PC-9 (cell line): Measurements from ENCODE around the gene RB1. TPM values are rescaled to one million over a fixed set of nuclear protein-coding genes. Genes with fewer than 3 reads are reported as not detected.

Experiments used
- Bru-seq: library from RNA; stranded (reverse); fragments of 400-500 nt; gene quantifications from one replicate; lab custom pipeline; 2021; lab: Mats Ljungman, UMichigan
- BruChase-seq, 2 experiments: library from RNA; stranded (reverse); fragments of 400-500 nt; gene quantifications; one replicate each; lab custom pipeline; 2021; lab: Mats Ljungman, UMichigan
- BruUV-seq: library from RNA; stranded (reverse); fragments of 400-500 nt; replicated peaks from 2 replicates; lab custom pipeline; 2021; lab: Mats Ljungman, UMichigan
- CTCF ChIA-PET: fragments of 300-600 bp; sonication (Branson Sonifier 250); formaldehyde crosslinking; loops from one replicate; lab custom pipeline; 2022; ENCODE audit warnings: antibody characterized with exemption; lab: Charles Lee
- POLR2A ChIA-PET: fragments of 300-600 bp; sonication (Branson Sonifier 250); formaldehyde crosslinking; loops from one replicate; lab custom pipeline; 2022; ENCODE audit warnings: antibody characterized with exemption; ENCODE audit not compliant: unreplicated experiment; lab: Charles Lee
- DNase-seq, 2 experiments: peaks; one replicate each; pipeline versions ENCODE4 v3.0.0 to v3.0.0-alpha.2; 2015 to 2022; ENCODE audit warnings: mixed read lengths in 1 of 2
- H2AFZ ChIP-seq: fragments of 200-600 bp; sonication (generic); 2 replicates; pipeline ENCODE4 v1.8.1; 2017; ENCODE audit warnings: antibody characterized with exemption
- H3F3A ChIP-seq: fragments of 200-600 bp; sonication (generic); 2 replicates; pipeline ENCODE4 v1.8.1; 2017; ENCODE audit warnings: antibody characterized with exemption, mild to moderate bottlenecking, low read depth; ENCODE audit not compliant: insufficient read depth
- H3K27ac ChIP-seq: fragments of 200-600 bp; sonication (generic); 2 replicates; pipeline ENCODE4 v1.6.1; 2016; ENCODE audit warnings: mixed run types
- H3K27me3 ChIP-seq: fragments of 200-600 bp; sonication (generic); 2 replicates; pipeline ENCODE4 v1.6.1; 2016; ENCODE audit warnings: low read depth, mixed run types; ENCODE audit not compliant: insufficient read depth
- H3K36me3 ChIP-seq: fragments of 200-600 bp; sonication (generic); 2 replicates; pipeline ENCODE4 v1.6.1; 2016; ENCODE audit warnings: low read depth, mixed run types
- H3K4me1 ChIP-seq: fragments of 200-600 bp; sonication (generic); replicated peaks from 2 replicates; pipeline ENCODE4 v1.6.1; 2016; ENCODE audit warnings: mixed run types; ENCODE audit not compliant: insufficient read depth
- H3K4me2 ChIP-seq: fragments of 200-600 bp; sonication (generic); 2 replicates; pipeline ENCODE4 v1.6.1; 2017; ENCODE audit warnings: mixed run types
- H3K4me3 ChIP-seq: fragments of 200-600 bp; sonication (generic); 2 replicates; pipeline ENCODE4 v1.6.1; 2016; ENCODE audit warnings: mixed run types
- H3K79me2 ChIP-seq: fragments of 200-600 bp; sonication (generic); 2 replicates; pipeline ENCODE4 v1.6.1; 2017; ENCODE audit warnings: low read depth, mixed run types
- H3K9me2 ChIP-seq: fragments of 200-600 bp; sonication (generic); 2 replicates; pipeline ENCODE4 v1.8.1; 2017; ENCODE audit warnings: mild to moderate bottlenecking; ENCODE audit not compliant: insufficient read depth
- H3K9me3 ChIP-seq: fragments of 200-600 bp; sonication (generic); 2 replicates; pipeline ENCODE4 v1.8.1; 2016; ENCODE audit warnings: low read depth; ENCODE audit not compliant: insufficient read depth
- H4K20me1 ChIP-seq: fragments of 200-600 bp; sonication (generic); 2 replicates; pipeline ENCODE4 v1.8.1; 2017; ENCODE audit not compliant: insufficient read depth
- EZH2 ChIP-seq: fragments of 200-600 bp; sonication (generic); IDR thresholded peaks from 2 replicates; pipeline ENCODE4 v1.8.0; 2017; ENCODE audit warnings: antibody characterized with exemption, low read depth
- intact Hi-C: fragments of 100-400 bp; cut with micrococcal nuclease; formaldehyde crosslinking; loops from one replicate; pipeline ENCODE4 v1.10.0; 2022; ENCODE audit not compliant: unreplicated experiment
- long read RNA-seq: library from polyadenylated mRNA; stranded (forward); transcript quantifications from one replicate; pipeline ENCODE4 v2.0.0, GENCODE V29; 2022
- total RNA-seq: library from RNA; stranded (reverse); gene quantifications from 2 replicates; pipeline ENCODE4 v1.2.3, GENCODE V29; 2021
- TF ChIP-seq, protein P1 (sequence below): fragments of 200-600 bp; sonication (generic); conservative IDR thresholded peaks from 2 replicates; pipeline ENCODE4 v1.6.1; 2017; ENCODE audit warnings: mixed run types, antibody characterized with exemption, mild to moderate bottlenecking, moderate library complexity

The RB1 gene
- total RNA-seq (19.8 and 23.7 TPM in 2 replicates), Bru-seq, nascent RNA (percentile 71 among the genes with signal in this experiment), BruChase-seq, experiment 1, labeled RNA remaining after a 2-hour chase (percentile 62 among the genes with signal in this experiment), BruChase-seq, experiment 2, labeled RNA remaining after a 6-hour chase (percentile 65 among the genes with signal in this experiment)
- long read RNA-seq, full-length matches to known transcripts: 11 of 17 reads
- long read RNA-seq, partial matches to known transcripts: 1 of 17 reads
- long read RNA-seq, other reads (novel, unspliced or antisense): 5 of 17 reads

DNA sequence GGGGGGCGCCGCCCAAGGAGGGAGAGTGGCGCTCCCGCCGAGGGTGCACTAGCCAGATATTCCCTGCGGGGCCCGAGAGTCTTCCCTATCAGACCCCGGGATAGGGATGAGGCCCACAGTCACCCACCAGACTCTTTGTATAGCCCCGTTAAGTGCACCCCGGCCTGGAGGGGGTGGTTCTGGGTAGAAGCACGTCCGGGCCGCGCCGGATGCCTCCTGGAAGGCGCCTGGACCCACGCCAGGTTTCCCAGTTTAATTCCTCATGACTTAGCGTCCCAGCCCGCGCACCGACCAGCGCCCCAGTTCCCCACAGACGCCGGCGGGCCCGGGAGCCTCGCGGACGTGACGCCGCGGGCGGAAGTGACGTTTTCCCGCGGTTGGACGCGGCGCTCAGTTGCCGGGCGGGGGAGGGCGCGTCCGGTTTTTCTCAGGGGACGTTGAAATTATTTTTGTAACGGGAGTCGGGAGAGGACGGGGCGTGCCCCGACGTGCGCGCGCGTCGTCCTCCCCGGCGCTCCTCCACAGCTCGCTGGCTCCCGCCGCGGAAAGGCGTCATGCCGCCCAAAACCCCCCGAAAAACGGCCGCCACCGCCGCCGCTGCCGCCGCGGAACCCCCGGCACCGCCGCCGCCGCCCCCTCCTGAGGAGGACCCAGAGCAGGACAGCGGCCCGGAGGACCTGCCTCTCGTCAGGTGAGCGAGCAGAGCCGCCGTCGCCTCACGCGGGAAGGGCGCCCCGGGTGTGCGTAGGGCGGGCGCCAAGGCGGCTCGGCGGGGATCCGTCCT is at the start of gene RB1:
RB1 (plus strand) TSS at position 393 of the 784 bp plus-strand sequence; CDS start at position 555, 162 bp downstream.
- H3F3A ChIP-seq: peaks cover 18% of the 10 kb centered on the region
- intact Hi-C loops: loop anchor here (2.0 to 5.0 kb wide), 3 partner anchors 66 to 209 kb away; partner anchors contain the start of gene MED4
- peaks cover 18% of the 10 kb centered on the region for H3K4me1 ChIP-seq
- no peaks in the 10 kb centered on the region for H3K9me2 ChIP-seq
- H3K4me3 ChIP-seq: peak within 1 kb of the TSS; percentile 97
- ChIA-PET POLR2A (no interaction called here), CTCF (no interaction called here)
- H3K36me3 ChIP-seq: no peaks in the 10 kb centered on the region
- peak within 1 kb of the TSS; percentile 93 for H3K27ac ChIP-seq
- peaks cover 30% of the 10 kb centered on the region for H3K79me2 ChIP-seq
- peak within 1 kb of the TSS; percentile 93 for H3K4me2 ChIP-seq
- H4K20me1 ChIP-seq: no peaks in the 10 kb centered on the region
- no peak for TF ChIP-seq EZH2
- TF ChIP-seq, protein P1, sequence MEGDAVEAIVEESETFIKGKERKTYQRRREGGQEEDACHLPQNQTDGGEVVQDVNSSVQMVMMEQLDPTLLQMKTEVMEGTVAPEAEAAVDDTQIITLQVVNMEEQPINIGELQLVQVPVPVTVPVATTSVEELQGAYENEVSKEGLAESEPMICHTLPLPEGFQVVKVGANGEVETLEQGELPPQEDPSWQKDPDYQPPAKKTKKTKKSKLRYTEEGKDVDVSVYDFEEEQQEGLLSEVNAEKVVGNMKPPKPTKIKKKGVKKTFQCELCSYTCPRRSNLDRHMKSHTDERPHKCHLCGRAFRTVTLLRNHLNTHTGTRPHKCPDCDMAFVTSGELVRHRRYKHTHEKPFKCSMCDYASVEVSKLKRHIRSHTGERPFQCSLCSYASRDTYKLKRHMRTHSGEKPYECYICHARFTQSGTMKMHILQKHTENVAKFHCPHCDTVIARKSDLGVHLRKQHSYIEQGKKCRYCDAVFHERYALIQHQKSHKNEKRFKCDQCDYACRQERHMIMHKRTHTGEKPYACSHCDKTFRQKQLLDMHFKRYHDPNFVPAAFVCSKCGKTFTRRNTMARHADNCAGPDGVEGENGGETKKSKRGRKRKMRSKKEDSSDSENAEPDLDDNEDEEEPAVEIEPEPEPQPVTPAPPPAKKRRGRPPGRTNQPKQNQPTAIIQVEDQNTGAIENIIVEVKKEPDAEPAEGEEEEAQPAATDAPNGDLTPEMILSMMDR: no peak
- DNase-seq: peak; percentile 72 to 87
- H3K9me3 ChIP-seq: no peaks in the 10 kb centered on the region
- H2AFZ ChIP-seq: peak within 1 kb of the TSS; percentile 100
- H3K27me3 ChIP-seq: no peaks in the 10 kb centered on the region
- TSS peak; percentile 85 for BruUV-seq

- Histone ChIP-seq H3K4me3 (no peak overlapping the region), H3K9me2 (no peaks in the 10 kb centered on the region), H3K27me3 (no peaks in the 10 kb centered on the region), H3K79me2 (no peaks in the 10 kb centered on the region; the same call in 1 of the 2 replicates), H2AFZ (no peak overlapping the region), H3K4me2 (no peak overlapping the region), H3K36me3 (peaks cover 4% of the 10 kb centered on the region; the same call in 1 of the 2 replicates), H3K9me3 (no peaks in the 10 kb centered on the region), H3F3A (no peaks in the 10 kb centered on the region), H3K27ac (no peak overlapping the region), H4K20me1 (0 out of 2 replicates have a peak, but pooled peaks cover 5% of the 10 kb centered on the region), H3K4me1 (no peaks in the 10 kb centered on the region)
- intact Hi-C loops: no loop called here
- ChIA-PET POLR2A (no interaction called here), CTCF (no interaction called here)
- TF ChIP-seq, protein P1: no peak
- TF ChIP-seq EZH2: no peak
- DNase-seq: no peak
- BruUV-seq: no TSS peak
Observed at GRCh38 chr13:48253849-48254248, 49.7 kb upstream of the RB1 start.

DNA sequence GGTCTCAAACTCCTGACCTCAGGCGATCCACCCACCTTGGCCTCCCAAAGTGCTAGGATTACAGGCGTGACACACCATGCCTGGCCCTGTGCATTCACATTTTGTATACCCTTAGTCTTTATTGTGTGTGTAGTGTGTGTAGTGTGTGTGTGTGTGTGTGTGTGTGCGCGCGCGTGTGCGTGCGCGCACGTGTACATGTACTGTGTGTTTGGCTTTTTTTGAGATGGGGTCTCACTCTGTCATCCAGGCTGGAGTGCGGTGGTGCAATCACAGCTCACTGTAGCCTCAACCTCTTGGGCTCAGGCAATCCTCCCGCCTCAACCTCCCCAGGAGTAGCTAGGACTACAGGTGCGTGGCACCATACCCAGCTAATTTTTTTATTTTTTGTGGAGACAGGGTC is 48.5 kb upstream of the RB1 start:
- Histone ChIP-seq H3K79me2 (no peaks in the 10 kb centered on the region), H3K9me2 (no peaks in the 10 kb centered on the region), H3K4me2 (no peak overlapping the region), H4K20me1 (no peaks in the 10 kb centered on the region), H3K27ac (no peak overlapping the region), H3K4me3 (no peak overlapping the region), H3K27me3 (no peaks in the 10 kb centered on the region), H3K36me3 (peaks cover 4% of the 10 kb centered on the region; the same call in 1 of the 2 replicates), H3K9me3 (no peaks in the 10 kb centered on the region), H2AFZ (no peak overlapping the region), H3K4me1 (no peaks in the 10 kb centered on the region), H3F3A (no peaks in the 10 kb centered on the region)
- CTCF ChIA-PET: no interaction called here
- no peak for DNase-seq
- TF ChIP-seq, protein P1: no peak
- TF ChIP-seq EZH2: no peak
- intact Hi-C loops: no loop called here
- no TSS peak for BruUV-seq
- POLR2A ChIA-PET: no interaction called here
